ENCODE measurements around the gene DNAI1. TPM values are rescaled to one million over a fixed set of nuclear protein-coding genes. Genes with fewer than 3 reads are reported as not detected.
A peak's percentile ranks its signal among the peaks of the same experiment; 100 is the strongest.

Gene DNAI1
- total RNA-seq, 2 donors from 2014 or later = 0.29 TPM; not detected in 1

- no peak for ATAC-seq
- intact Hi-C loops (cut with DNase I) = loop anchor here in 1 of 2 donors (10.0 kb wide), 1 partner anchor 171 kb away; no protein-coding TSS in a partner anchor
- no peak for DNase-seq
Measured at GRCh38 chr9:34505370-34506120, 46.9 kb downstream of the DNAI1 start.

DNA sequence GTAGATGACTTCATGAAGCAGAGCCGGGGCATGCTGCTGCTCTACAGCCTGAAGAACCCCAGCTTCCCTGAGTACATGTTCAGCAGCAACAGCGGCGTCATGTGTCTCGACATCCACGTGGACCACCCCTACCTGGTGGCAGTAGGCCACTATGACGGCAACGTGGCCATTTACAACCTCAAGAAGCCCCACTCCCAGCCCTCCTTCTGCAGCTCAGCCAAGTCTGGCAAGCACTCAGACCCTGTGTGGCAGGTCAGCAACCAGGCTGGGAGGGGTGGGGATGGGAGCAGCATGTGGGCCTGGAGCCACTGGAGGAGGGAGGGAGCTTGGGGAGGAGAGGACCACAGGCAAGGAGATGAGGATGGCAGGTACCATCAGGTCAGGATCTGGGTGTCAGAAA, 48.0 kb downstream of the DNAI1 start:
- no peak for DNase-seq
- ATAC-seq = no peak
- intact Hi-C loops (cut with DNase I) = loop anchor here in 1 of 2 donors (10.0 kb wide), 1 partner anchor 172 kb away; no protein-coding TSS in a partner anchor

GRCh38 chr9:34507556-34507955, 49.0 kb downstream of the DNAI1 start:
- no peak for DNase-seq
- intact Hi-C loops (cut with DNase I) = loop anchor here in 1 of 2 donors (10.0 kb wide), 1 partner anchor 173 kb away; no protein-coding TSS in a partner anchor

GRCh38 chr9:34507966-34508365, 49.4 kb downstream of the DNAI1 start:
- DNase-seq = no peak
- intact Hi-C loops (cut with DNase I) = loop anchor here in 1 of 2 donors (10.0 kb wide), 1 partner anchor 173 kb away; no protein-coding TSS in a partner anchor
- no peak for ATAC-seq

More at GRCh38 chr9:34507556-34507955, 49.0 kb downstream of the DNAI1 start:
- ATAC-seq = no peak

- DNase-seq (no peak), ATAC-seq (no peak)
- intact Hi-C loops (cut with DNase I) = loop anchor here in 1 of 2 donors (10.0 kb wide), 1 partner anchor 174 kb away; no protein-coding TSS in a partner anchor
Measured at GRCh38 chr9:34508463-34508862, 49.9 kb downstream of the DNAI1 start.

GRCh38 chr9:34508951-34509350, 50.3 kb downstream of the DNAI1 start:
- DNase-seq = no peak
- intact Hi-C loops (cut with DNase I) = loop anchor here in 1 of 2 donors (10.0 kb wide), 1 partner anchor 174 kb away; no protein-coding TSS in a partner anchor
- no peak for ATAC-seq

DNA sequence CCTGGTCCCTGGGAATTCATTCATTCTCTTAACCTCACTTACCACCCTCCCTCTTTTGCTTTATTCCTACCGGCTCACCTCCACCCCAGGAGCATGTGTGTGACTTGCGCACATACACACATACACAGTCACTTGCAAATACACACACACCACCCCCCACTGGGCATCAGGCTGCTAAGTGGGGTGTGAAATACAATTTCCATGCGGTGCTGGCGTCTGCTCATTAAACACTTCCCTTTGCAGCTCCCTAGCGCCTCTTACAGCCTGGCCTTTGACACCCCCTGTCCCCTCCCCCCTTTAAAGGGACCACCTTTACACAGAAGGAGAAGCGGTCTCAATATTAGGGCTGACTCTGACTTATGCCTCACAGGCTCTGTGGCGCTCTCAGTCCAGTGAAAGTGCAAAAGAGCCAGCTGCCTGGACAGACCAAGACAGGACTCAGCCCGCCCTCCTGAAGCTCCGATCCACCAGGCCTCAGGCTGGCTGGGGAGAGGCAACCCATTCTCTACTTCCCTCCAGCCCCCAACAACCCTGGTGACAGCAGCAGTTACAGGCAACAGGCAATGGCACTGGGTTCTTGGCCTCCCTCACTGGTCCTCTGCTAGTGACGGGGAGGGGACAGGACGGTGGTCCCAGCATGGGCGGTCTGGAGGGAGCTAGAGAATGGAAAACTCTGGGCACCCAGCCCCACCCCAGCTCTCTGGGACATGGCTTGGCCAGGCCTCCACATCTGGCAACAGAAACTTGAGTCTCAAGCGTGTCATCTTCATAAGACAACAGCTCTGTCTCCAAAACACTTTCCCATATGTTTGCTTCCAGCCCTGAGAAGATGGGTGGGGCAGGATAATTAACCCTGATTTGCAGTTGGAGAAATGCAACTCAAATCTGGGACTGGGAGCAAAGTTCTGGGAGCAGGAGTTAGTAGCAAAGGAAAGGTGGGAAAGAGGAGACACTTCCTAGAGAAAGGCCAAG, 52.2 kb downstream of the DNAI1 start:
- ATAC-seq = no peak
- DNase-seq = no peak
- intact Hi-C loops (cut with DNase I) = no loop called here

GRCh38 chr9:34512131-34513078, 53.8 kb downstream of the DNAI1 start:
- intact Hi-C loops (cut with DNase I) = no loop called here
- no peak for ATAC-seq

DNA sequence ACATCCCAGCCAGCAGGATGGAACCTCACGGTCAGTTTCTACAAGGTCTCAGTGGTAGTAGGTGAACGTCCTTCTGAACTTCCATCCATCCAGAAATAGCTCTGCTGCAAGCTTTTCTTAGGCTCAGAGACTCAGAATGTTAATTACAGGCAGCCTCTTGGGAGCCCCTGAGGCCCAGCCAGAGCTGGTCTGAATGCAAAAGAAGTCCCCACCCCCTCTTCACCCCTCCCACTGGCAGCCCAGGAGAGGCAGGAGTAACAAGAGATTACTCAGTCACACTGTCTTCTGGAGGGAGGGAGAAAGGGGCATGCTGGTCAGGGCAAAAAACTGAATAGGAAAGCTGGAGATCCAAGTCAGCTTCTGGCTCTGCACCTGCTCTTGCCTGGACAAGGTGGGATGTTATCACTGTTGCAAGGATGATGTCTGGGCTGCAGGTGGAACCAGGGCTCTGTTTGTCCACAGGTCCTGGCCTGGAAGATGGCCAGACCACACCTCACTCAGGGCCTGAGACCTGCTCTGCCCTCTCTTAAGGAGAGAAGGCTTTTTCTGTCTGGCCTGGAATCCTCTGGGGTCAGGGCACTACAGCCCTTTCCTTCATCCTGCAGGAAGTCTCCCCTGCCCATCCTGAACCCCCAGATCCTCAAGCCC, 55.1 kb downstream of the DNAI1 start:
- intact Hi-C loops (cut with DNase I) = no loop called here
- no peak for DNase-seq
- peak; percentile 43 to 51 for ATAC-seq

More at GRCh38 chr9:34512131-34513078, 53.8 kb downstream of the DNAI1 start:
- no peak for DNase-seq

DNA sequence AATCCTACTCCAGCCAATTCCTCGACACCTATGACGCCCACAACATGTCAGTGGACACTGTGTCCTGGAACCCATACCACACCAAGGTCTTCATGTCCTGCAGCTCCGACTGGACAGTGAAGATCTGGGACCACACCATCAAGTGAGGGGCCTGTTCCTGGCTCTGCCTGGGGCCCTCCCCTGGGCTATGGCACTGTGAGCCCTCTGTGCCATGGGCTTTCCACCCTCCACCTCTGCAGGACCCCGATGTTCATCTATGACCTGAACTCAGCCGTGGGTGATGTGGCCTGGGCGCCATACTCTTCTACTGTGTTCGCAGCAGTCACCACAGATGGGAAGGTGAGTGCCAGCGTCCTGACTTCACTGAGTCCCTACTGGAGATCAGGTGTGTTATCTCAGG, 55.8 kb downstream of the DNAI1 start:
- ATAC-seq (no peak), DNase-seq (no peak)
- intact Hi-C loops (cut with DNase I) = no loop called here

DNA sequence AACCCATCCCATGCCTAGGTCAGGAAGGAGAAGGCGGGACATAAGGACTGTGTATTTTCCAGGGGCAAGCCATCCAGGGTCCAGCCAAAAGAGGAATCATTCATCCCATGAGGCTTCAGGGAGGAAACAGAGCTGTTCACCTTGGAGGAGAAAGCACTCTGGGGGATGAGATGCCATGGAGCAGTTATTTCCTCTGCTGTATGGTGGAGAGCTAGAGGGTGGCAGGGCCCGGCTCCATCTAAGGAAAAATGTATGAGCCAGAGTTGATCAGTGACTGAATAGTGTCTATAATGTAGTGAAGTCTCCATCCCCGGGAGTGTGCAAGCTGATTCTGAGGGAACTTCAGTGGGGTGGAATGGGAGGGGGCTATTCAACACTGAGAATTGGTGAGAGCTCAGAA, 56.2 kb downstream of the DNAI1 start:
- intact Hi-C loops (cut with DNase I) = no loop called here
- no peak for ATAC-seq
- DNase-seq = no peak

DNA sequence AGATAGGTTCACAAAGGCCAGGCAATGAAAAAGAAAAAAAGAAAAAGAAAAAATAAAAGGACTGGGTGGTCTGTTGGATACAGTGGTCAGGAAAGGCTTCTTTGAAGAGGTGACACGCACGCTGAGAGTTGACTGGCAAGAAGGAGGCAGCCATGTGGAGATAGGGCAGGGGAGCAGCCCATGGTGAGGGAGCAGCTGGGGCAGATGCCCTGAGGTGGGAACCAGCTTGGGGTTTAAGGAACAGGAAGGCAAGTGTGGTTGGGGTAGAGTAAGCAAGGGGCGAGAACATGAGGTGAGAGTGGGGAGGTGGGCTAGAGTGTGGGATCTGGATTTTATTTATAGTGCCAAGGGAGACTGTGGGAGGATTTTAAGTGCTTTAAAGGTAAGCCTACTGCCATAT, 57.4 kb downstream of the DNAI1 start:
- ATAC-seq (no peak), DNase-seq (no peak)
- intact Hi-C loops (cut with DNase I) = no loop called here

GRCh38 chr9:34517185-34517584, 58.6 kb downstream of the DNAI1 start:
- no peak for ATAC-seq
- no peak for DNase-seq
- intact Hi-C loops (cut with DNase I) = no loop called here

DNA sequence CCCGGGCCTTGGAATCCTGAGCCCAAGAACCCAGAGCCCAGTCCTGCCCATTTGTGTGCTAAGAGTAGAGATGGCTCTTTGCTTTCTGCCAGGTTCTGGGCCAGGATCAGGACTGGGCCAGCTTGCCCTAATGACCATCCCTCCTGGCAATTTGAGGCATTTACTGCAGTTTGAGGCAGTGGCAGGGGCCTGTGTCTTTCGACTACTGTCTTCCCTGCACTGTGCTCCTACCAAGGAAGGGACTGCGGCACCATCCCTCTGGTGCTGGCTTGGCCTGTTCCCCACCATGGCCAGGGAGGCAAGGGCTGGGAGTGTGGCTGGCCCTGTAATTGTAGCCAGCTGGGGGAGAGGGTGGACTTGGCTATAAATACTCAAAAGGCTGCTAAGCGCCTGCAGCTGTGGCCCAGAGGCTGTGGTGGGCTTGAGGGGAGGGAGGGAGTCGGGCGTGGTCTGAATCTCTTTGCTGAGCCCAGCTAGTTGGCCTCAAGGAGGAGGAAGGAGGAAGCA, 59.6 kb downstream of the DNAI1 start:
- intact Hi-C loops (cut with DNase I) = no loop called here
- ATAC-seq = no peak
- DNase-seq = no peak

GRCh38 chr9:34518896-34519295, 60.3 kb downstream of the DNAI1 start:
- ATAC-seq (no peak), DNase-seq (no peak)
- intact Hi-C loops (cut with DNase I) = no loop called here

GRCh38 chr9:34519321-34520020, 60.9 kb downstream of the DNAI1 start:
- DNase-seq (no peak), ATAC-seq (no peak)
- intact Hi-C loops (cut with DNase I) = no loop called here

- no peak for DNase-seq
- ATAC-seq = no peak
- intact Hi-C loops (cut with DNase I) = no loop called here
Measured at GRCh38 chr9:34520096-34520495, 61.5 kb downstream of the DNAI1 start.
